Pancreas (tissue), 10 donors: ENCODE measurements around the gene BPGM. TPM values are rescaled to one million over a fixed set of nuclear protein-coding genes. Genes with fewer than 3 reads are reported as not detected.

Experiments
- ATAC-seq, 4 donors: fragments of 200-7000 bp; cut with Tn5 transposase; one replicate each; pipeline versions ENCODE4 v1.8.0 to v1.9.1; 2020; ENCODE audit warnings: mild to moderate bottlenecking in 4 of 4, moderate library complexity in 4 of 4
- DNase-seq, 6 donors: peaks; one replicate each; pipeline ENCODE4 v3.0.0-alpha.2; 2020
- FAIRE-seq: peaks from 2 replicates; lab custom pipeline; 2012; peaks lifted over from hg19 to GRCh38; lab: Jason Lieb, UNC
- H3K27ac ChIP-seq, 4 donors: fragments of 200-600 bp; sonication (generic); 1 replicate in 3 of 4; 2 replicates in 1 of 4; pipeline versions ENCODE4 v1.5.0 to v1.8.0; 2020
- H3K27me3 ChIP-seq, 4 donors: fragments of 200-600 bp; one replicate each; pipeline ENCODE4 v1.8.0; 2021
- H3K36me3 ChIP-seq, 3 donors: fragments of 200-600 bp; sonication (generic) in 1 of 3; one replicate each; pipeline versions ENCODE4 v1.5.0 to v1.8.0; 2020 to 2021
- H3K4me1 ChIP-seq, 3 donors: fragments of 200-600 bp; one replicate each; pipeline ENCODE4 v1.8.0; 2021
- H3K4me3 ChIP-seq, 4 donors: fragments of 200-600 bp; sonication (generic) in 2 of 4; one replicate each; pipeline versions ENCODE4 v1.5.0 to v1.8.0; 2020 to 2021
- H3K9me3 ChIP-seq, 4 donors: fragments of 200-600 bp; one replicate each; pipeline ENCODE4 v1.8.0; 2021
- WGBS, 2 donors: extraction: QIAGEN DNeasy Blood & Tissue Kit; methylation state at CpG; one replicate each; pipeline ENCODE4 v1.1.7; 2013; 5-methylcytosine and 5-hydroxymethylcytosine counted together
- intact Hi-C, 3 donors: fragments of 100-400 bp; cut with DNase I; formaldehyde crosslinking; loops; one replicate each; pipeline versions ENCODE4 v1.11.1 to v1.14.2; 2022
- polyA plus RNA-seq, 2 donors: library from polyadenylated mRNA; stranded (reverse); fragments of 200-250 nt; gene quantifications; one replicate each; pipeline ENCODE4 v1.2.3, GENCODE V29; 2013
- total RNA-seq, 6 donors: library from RNA; stranded (reverse); fragmentation: NEBNext Ultra II Directional in 4 of 6; extraction: Animal tissue kit (Norgen Biotek cat#: 25700) in 4 of 6; gene quantifications; one replicate each; pipeline versions ENCODE4 v1.2.1 to v1.2.4, GENCODE V29; 2021 to 2023
- TF ChIP-seq, protein P1 (sequence below), 4 donors: fragments of 200-600 bp; sonication (generic) in 3 of 4; IDR thresholded peaks; one replicate each; pipeline versions ENCODE4 v1.5.0 to v1.8.0; 2021; ENCODE audit warnings: antibody characterized with exemption in 4 of 4
- donor health status: healthy with polysubstance abuse.
- donor health status: DM: no; HTN: no; CAD: no; lungs with moderate emphysema.
- donor health status: DM: no; HTN: no; CAD: no.
- donor health status: control.
- donor health status: control.
- donor health status: Bipolar disorder and iron deficiency.
- donor health status: DM: yes; HTN: yes; CAD: no.
- donor health status: DM: no; HTN: no; CAD: no.
- donor health status: DM: no; HTN: no; CAD: no.
- donor health status: DM: yes; HTN: yes; CAD: no.

BPGM gene
- total and polyA plus RNA-seq, 8 donors = 2.8 to 10.0 (median 6.9) TPM

DNA sequence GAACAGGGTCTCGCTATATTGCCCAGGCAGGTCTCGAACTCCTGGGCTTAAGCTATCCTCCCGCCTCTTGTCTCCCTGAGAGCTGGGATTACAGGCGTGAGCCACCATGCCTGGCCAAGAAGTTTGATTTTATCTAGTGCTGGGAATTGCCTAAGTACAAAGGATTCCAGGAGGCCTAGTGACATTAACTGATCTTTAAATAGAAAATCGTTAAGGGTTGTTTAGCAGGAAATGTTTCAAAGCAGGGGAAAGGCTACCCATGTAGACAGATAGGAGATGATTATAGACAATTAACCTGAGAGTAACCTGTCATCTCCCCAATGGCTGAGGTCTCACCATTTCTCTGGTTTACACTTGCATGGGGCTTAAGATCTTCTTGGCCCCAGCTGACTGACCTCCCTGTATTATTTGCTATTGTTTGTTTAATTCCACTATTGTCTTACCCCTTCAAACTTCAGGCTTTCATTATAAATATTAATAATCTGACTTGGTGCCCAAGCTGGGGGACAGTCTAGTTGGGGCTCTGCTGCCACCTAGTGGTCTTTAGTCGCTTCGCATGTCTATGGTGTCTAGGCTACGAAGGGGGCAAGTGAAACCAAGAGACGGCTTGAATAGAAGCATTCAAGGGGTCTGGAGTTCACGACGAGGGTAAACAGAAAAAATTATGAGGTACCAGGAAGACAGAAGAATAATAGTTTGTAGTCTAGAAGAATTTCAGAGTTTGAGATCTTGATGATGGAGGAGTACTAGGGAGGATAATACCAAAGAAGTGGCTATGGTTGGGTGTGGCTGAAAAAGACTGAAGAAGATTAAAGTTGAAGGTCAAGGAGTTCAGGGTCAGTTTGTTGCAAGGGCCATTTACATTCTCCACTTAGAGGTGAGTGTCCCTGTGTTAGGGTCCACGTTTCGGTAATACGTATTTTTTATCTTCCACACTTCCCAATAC is 40.4 kb upstream of the BPGM start:
- Histone ChIP-seq H3K36me3 (no peaks in the 10 kb centered on the region), H3K9me3 (no peaks in the 10 kb centered on the region), H3K27ac (no peak overlapping the region), H3K4me3 (no peak overlapping the region), H3K27me3 (peaks cover 0 to under 1% (median 0%) of the 10 kb centered on the region in 4 donors), H3K4me1 (peaks cover 0 to 2% (median 0%) of the 10 kb centered on the region in 3 donors)
- FAIRE-seq (no peak), ATAC-seq (peak; percentile 89 to 97 (median 94)), DNase-seq (peak in 5 of 6 donors; percentile 16 to 66 (median 46))
- intact Hi-C loops = loop anchor here in 1 of 3 donors (5.0 kb wide), 2 partner anchors 89 to 164 kb away; no protein-coding TSS in a partner anchor
- TF ChIP-seq, protein P1, sequence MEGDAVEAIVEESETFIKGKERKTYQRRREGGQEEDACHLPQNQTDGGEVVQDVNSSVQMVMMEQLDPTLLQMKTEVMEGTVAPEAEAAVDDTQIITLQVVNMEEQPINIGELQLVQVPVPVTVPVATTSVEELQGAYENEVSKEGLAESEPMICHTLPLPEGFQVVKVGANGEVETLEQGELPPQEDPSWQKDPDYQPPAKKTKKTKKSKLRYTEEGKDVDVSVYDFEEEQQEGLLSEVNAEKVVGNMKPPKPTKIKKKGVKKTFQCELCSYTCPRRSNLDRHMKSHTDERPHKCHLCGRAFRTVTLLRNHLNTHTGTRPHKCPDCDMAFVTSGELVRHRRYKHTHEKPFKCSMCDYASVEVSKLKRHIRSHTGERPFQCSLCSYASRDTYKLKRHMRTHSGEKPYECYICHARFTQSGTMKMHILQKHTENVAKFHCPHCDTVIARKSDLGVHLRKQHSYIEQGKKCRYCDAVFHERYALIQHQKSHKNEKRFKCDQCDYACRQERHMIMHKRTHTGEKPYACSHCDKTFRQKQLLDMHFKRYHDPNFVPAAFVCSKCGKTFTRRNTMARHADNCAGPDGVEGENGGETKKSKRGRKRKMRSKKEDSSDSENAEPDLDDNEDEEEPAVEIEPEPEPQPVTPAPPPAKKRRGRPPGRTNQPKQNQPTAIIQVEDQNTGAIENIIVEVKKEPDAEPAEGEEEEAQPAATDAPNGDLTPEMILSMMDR (IDR thresholded peaks at IDR 0.05) = peak; percentile 85 to 91 (median 88)
- WGBS, 2 donors = 18 to 24% methylated on average over 14 of the region's 14 CpGs

DNA sequence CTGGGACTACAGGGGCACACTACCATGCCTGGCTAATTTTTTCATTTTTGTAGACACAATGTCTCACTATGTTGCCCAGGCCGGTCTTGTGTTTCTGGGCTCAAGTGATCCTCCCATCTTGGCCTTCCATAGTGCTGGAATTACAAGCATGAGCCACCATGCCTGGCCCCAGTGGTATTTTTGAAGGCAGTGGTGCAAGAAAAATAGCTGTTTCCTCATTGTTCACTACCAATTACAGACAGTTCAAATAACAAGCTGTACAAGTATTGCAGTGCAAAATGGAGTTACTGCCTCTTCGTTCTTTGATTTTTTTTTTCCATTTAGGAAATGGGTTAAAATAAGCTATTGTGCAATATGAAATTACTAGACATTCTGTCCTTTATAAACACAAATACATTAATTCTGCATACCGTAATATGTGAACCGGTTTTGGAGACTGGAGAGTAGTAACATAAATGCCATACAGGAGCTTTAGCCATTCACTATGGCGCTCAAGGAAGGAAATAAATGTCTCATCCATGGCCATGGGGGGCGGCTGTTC is 35.0 kb upstream of the BPGM start:
- H3K36me3 ChIP-seq = no peaks in the 10 kb centered on the region
- intact Hi-C loops = no loop called here
- WGBS, 2 donors = 63 to 79% methylated on average over 6 of the region's 6 CpGs
- DNase-seq = no peak
- FAIRE-seq = no peak
- no peaks in the 10 kb centered on the region for H3K27me3 ChIP-seq
- no peak overlapping the region for H3K4me3 ChIP-seq
- no peak for ATAC-seq
- H3K4me1 ChIP-seq = no peaks in the 10 kb centered on the region
- H3K27ac ChIP-seq = no peak overlapping the region
- TF ChIP-seq, protein P1 (IDR thresholded peaks at IDR 0.05) = no peak
- no peaks in the 10 kb centered on the region for H3K9me3 ChIP-seq

DNA sequence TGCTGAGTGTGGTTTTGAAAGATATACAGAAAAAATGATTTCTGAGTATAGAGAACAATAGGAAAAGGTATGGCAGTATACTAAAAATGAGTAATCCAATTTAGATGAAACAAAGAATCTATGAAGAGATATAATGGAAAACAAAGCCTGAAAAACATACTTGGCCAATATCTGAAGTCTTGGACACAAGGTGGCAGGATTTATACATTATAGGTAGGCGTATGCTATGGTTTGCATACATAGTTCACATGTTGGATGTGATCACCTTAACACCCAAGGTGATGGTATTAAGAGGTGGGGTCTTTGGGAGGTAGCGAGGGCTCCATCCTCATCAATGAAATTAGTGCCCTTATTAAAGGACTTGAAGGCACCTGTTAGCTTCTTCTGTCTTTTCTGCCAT is 34.5 kb upstream of the BPGM start:
- FAIRE-seq = no peak
- H3K4me1 ChIP-seq = no peaks in the 10 kb centered on the region
- H3K9me3 ChIP-seq = no peaks in the 10 kb centered on the region
- WGBS, 2 donors = 67 to 80% methylated on average over 2 of the region's 2 CpGs
- intact Hi-C loops = no loop called here
- DNase-seq = no peak
- no peaks in the 10 kb centered on the region for H3K36me3 ChIP-seq
- H3K4me3 ChIP-seq = no peak overlapping the region
- no peaks in the 10 kb centered on the region for H3K27me3 ChIP-seq
- TF ChIP-seq, protein P1 (IDR thresholded peaks at IDR 0.05) = no peak
- ATAC-seq = no peak
- H3K27ac ChIP-seq = no peak overlapping the region

DNA sequence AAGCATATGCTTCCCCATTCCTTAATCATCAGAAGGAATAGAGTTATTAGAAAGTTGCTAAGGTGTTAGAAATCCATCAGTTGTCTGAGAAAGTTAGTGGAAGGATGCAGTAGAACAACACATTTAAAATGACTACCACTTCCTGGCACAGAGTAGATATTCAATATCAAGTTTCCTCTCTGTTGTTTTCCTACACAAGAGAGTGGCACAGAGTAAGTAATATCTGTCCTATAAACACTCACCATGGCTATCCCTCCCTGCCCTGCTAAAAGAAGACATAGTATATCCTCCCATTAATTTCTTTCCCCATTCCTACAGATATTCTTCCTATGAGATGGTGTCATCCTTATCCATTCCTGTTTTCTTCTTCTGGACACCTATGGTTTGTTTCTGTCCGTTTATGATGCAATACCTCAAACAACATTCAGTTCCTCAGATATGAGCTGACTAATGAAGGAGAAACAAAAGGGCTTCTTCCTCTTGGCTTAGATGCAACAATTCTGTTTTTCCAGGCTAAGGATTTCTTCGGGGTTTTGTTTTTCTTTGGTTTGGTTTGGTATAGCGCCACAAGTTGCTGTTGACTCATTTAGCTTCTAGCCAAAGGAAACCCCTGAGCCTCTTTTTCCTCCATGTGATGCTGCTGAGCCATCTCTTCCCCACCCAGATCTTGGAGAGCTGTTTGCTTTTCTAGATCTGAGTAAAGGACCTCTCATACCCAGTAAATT is 32.9 kb upstream of the BPGM start:
- no peaks in the 10 kb centered on the region for H3K36me3 ChIP-seq
- DNase-seq = no peak
- ATAC-seq = peak in 3 of 4 donors; percentile 36 to 82 (median 66)

More for the DNA sequence above, 32.9 kb upstream of the BPGM start:
- intact Hi-C loops = no loop called here
- H3K27ac ChIP-seq = no peak overlapping the region
- no peaks in the 10 kb centered on the region for H3K27me3 ChIP-seq
- TF ChIP-seq, protein P1 (IDR thresholded peaks at IDR 0.05) = no peak
- FAIRE-seq = no peak
- no peaks in the 10 kb centered on the region for H3K9me3 ChIP-seq
- no peak overlapping the region for H3K4me3 ChIP-seq
- H3K4me1 ChIP-seq = no peaks in the 10 kb centered on the region
- 39 to 52% methylated on average over 3 of the region's 3 CpGs for WGBS, 2 donors
